MCF 10A (cell line): ENCODE data around the gene IFNA2. TPM values are rescaled to one million over a fixed set of nuclear protein-coding genes. Genes with fewer than 3 reads are reported as not detected.
A peak's percentile ranks its signal among the peaks of the same experiment; 100 is the strongest.

ENCODE experiments used
- BruUV-seq: library from RNA; stranded (reverse); fragments of 400-500 nt; replicated peaks from 2 replicates; lab custom pipeline; 2021; lab: Mats Ljungman, UMichigan
- CTCF ChIA-PET: fragments of 300-600 bp; sonication (Branson Sonifier 250); formaldehyde crosslinking; extraction: SDS; loops from one replicate; lab custom pipeline; 2021; ENCODE audit warnings: antibody characterized with exemption, inconsistent platforms; lab: Yijun Ruan, JAX
- POLR2A ChIA-PET: fragments of 300-600, 350-650 bp; sonication (Branson Sonifier 250); formaldehyde crosslinking; extraction: SDS; loops from one replicate; lab custom pipeline; 2020; ENCODE audit warnings: antibody characterized with exemption, inconsistent platforms; lab: Yijun Ruan, JAX
- DNase-seq: peaks from one replicate; pipeline ENCODE4 v3.0.0-alpha.2; 2018; ENCODE audit not compliant: unreplicated experiment
- H3K27ac Mint-ChIP-seq: one replicate; pipeline ENCODE4 v1.8.0; 2022; ENCODE audit warnings: mild to moderate bottlenecking, low read depth, mixed read lengths; ENCODE audit not compliant: unreplicated experiment
- H3K27me3 Mint-ChIP-seq: one replicate; pipeline ENCODE4 v1.8.0; 2022; ENCODE audit warnings: mixed read lengths; ENCODE audit not compliant: insufficient read depth, unreplicated experiment
- H3K36me3 Mint-ChIP-seq: one replicate; pipeline ENCODE4 v1.8.0; 2022; ENCODE audit warnings: mild to moderate bottlenecking, moderate library complexity, mixed read lengths; ENCODE audit not compliant: insufficient read depth, unreplicated experiment
- H3K4me1 Mint-ChIP-seq: one replicate; pipeline ENCODE4 v1.8.0; 2022; ENCODE audit warnings: mixed read lengths; ENCODE audit not compliant: insufficient read depth, unreplicated experiment
- H3K4me3 Mint-ChIP-seq: one replicate; pipeline ENCODE4 v1.8.0; 2022; ENCODE audit warnings: mild to moderate bottlenecking, moderate library complexity, mixed read lengths; ENCODE audit not compliant: unreplicated experiment
- H3K9me3 Mint-ChIP-seq: one replicate; pipeline ENCODE4 v1.8.0; 2022; ENCODE audit warnings: mixed read lengths; ENCODE audit not compliant: unreplicated experiment
- CTCF ChIP-seq: fragments of 200-600 bp; IDR thresholded peaks from one replicate; pipeline ENCODE4 v1.8.0; 2022; ENCODE audit warnings: antibody characterized with exemption, mild to moderate bottlenecking; ENCODE audit not compliant: unreplicated experiment
- intact Hi-C: fragments of 100-400 bp; cut with micrococcal nuclease; formaldehyde crosslinking; loops from 2 replicates; pipeline ENCODE4 v1.14.1; 2022
- total RNA-seq: library from RNA; stranded (reverse); gene quantifications from 2 replicates; pipeline ENCODE4 v1.2.3, GENCODE V29; 2022

IFNA2 gene
- total RNA-seq, 1 experiment from 2014 or later = not detected

GRCh38 chr9:21395778-21396717 lies 10.8 kb upstream of the IFNA2 start:
- no peak overlapping the region for H3K27ac Mint-ChIP-seq
- H3K27me3 Mint-ChIP-seq = peaks cover 78% of the 10 kb centered on the region
- CTCF ChIA-PET = interaction anchor here (0.6 to 0.7 kb wide), 2 partner anchors 51 to 72 kb away, joined by 3 to 4 read pairs; no protein-coding TSS in a partner anchor
- intact Hi-C loops = no loop called here
- H3K36me3 Mint-ChIP-seq = no peaks in the 10 kb centered on the region
- POLR2A ChIA-PET = no interaction called here
- H3K4me1 Mint-ChIP-seq = peaks cover 10% of the 10 kb centered on the region
- peak overlapping the region; percentile 40 for H3K4me3 Mint-ChIP-seq
- no TSS peak for BruUV-seq
- H3K9me3 Mint-ChIP-seq = no peaks in the 10 kb centered on the region
- DNase-seq = no peak
- TF ChIP-seq CTCF = peak; percentile 39

GRCh38 chr9:21392270-21392669 lies 7.1 kb upstream of the IFNA2 start:
- H3K4me3 Mint-ChIP-seq = no peak overlapping the region
- ChIA-PET POLR2A (no interaction called here), CTCF (no interaction called here)
- H3K27me3 Mint-ChIP-seq = peaks cover 90% of the 10 kb centered on the region
- intact Hi-C loops = loop anchor here (5.0 kb wide), 1 partner anchor 65 kb away; no protein-coding TSS in a partner anchor
- no peaks in the 10 kb centered on the region for H3K36me3 Mint-ChIP-seq
- H3K4me1 Mint-ChIP-seq = peaks cover 10% of the 10 kb centered on the region
- no peaks in the 10 kb centered on the region for H3K9me3 Mint-ChIP-seq
- DNase-seq = peak; percentile 11
- TF ChIP-seq CTCF = peak; percentile 5
- no peak overlapping the region for H3K27ac Mint-ChIP-seq
- BruUV-seq = no TSS peak

- BruUV-seq = no TSS peak
- ChIA-PET POLR2A (no interaction called here), CTCF (no interaction called here)
- Mint-ChIP-seq H3K36me3 (no peaks in the 10 kb centered on the region), H3K27me3 (peaks cover 75% of the 10 kb centered on the region), H3K4me1 (no peaks in the 10 kb centered on the region), H3K9me3 (no peaks in the 10 kb centered on the region), H3K27ac (no peak overlapping the region), H3K4me3 (no peak overlapping the region)
- DNase-seq = no peak
- TF ChIP-seq CTCF = no peak
- intact Hi-C loops = no loop called here
Measured at GRCh38 chr9:21383627-21384026, 1.6 kb downstream of the IFNA2 start.
